Astrocyte of the spinal cord (primary cell): ENCODE results near the gene MAPK8IP3.

Experiments
- DNase-seq: peaks from one replicate; pipeline ENCODE4 v3.0.0; 2011; ENCODE audit warnings: low read depth, low spot score
- H3K4me3 ChIP-seq: 2 replicates; pipeline ENCODE4 v1.5.1; 2011; ENCODE audit warnings: low read depth, mild to moderate bottlenecking, low read length, moderate library complexity
- CTCF ChIP-seq: IDR thresholded peaks from 2 replicates; pipeline ENCODE4 v1.5.1; 2012; ENCODE audit warnings: low read depth, mild to moderate bottlenecking, low read length, inconsistent platforms
- in situ Hi-C: cut with HindIII; loops from 2 replicates; pipeline ENCODE4 v1.10.0; 2017; ENCODE audit warnings: low sequenced_read_pairs

MAPK8IP3 gene

DNA sequence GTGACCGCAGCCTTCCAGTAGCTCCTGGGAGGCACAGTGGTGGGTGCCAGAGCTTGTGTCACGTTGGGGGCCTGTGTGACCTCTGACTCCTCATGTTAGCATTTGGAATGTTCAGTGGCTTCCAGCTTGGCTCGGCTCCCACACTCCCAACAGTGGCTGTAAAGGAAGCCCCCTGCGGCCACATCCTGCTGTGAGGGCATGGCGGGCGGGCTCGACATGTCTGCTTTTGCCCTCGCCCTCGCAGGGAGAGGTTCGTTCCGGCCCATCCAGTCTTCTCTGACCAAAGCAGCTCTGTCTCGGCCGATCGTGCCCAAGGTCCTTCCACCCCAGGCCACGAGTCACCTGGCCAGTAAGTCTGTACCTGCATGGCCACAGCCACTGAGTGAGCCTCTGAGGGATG is 40.2 kb upstream of the MAPK8IP3 start:
- no peak overlapping the region for H3K4me3 ChIP-seq
- no peak for DNase-seq
- in situ Hi-C loops = no loop called here
- no peak for TF ChIP-seq CTCF

DNA sequence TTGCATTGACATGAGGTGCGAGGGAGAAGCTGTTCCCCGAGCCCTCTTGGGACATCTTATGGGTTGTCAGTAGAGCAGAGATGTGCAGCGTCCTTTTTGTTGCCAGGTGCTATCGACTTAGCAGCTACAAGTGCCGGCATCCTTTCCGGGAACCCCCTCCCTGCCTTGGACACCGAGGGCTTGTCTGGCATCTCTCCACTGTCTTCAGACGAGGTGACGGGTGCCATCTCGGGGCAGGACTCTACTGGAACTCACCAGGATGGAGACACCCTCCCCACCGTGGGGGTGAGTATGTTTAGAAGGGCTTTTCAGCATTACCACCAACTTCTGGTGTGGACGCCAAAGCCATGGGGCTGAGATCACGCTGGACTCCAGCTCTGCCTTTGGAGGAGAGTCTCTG is 39.7 kb upstream of the MAPK8IP3 start:
- no peak overlapping the region for H3K4me3 ChIP-seq
- in situ Hi-C loops = no loop called here
- no peak for TF ChIP-seq CTCF
- DNase-seq = no peak

- no peak for DNase-seq
- no peak overlapping the region for H3K4me3 ChIP-seq
- in situ Hi-C loops = no loop called here
- no peak for TF ChIP-seq CTCF
Observed at GRCh38 chr16:1667271-1667670, 38.7 kb upstream of the MAPK8IP3 start.

DNA sequence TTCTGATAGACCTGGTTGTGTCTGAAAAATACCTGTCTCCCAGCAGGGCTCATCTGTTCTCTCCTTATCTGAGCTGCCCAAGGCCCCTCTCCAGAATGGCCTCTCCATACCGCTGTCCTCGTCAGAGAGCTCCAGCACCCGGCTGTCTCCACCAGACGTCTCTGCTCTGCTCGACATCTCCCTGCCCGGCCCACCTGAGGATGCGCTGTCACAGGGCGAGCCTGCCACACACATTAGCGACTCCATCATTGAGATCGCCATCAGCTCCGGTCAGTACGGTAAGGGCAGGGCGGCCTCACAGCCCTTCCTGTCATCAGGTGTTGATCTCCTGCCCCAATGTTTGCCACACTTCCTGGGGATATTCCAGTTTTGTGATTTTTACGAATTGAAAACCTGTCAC is 38.1 kb upstream of the MAPK8IP3 start:
- TF ChIP-seq CTCF = no peak
- DNase-seq = no peak
- H3K4me3 ChIP-seq = no peak overlapping the region
- in situ Hi-C loops = no loop called here

- no peak for TF ChIP-seq CTCF
- no peak for DNase-seq
- in situ Hi-C loops = no loop called here
- no peak overlapping the region for H3K4me3 ChIP-seq
Observed at GRCh38 chr16:1668612-1669319, 37.2 kb upstream of the MAPK8IP3 start.

DNA sequence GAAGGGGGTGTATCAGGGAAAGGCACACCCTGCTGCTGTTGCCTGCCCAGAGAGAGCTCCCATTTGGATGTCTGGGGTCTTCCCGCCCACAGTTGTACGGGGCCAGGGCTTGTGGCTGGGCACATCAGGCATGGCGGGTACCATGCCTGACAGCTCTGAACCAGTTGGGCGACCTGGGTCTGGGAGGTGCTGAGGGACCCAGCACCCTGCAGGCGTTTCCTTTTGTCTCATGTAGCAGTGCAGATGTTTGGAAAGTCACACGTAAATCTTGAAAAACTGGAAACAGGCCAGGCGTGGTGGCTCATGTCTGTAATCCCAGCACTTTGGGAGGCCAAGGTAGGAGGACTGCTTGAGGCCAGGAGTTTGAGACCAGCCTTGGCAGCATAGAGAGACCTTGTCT is 36.3 kb upstream of the MAPK8IP3 start:
- DNase-seq = no peak
- H3K4me3 ChIP-seq = no peak overlapping the region
- in situ Hi-C loops = no loop called here
- no peak for TF ChIP-seq CTCF
